Mucosa of rectum (tissue), 2 donors: Measurements from ENCODE around the gene CEP112.
A peak's percentile ranks its signal among the peaks of the same experiment; 100 is the strongest.
"Not testable (repeated sequence)": the region's sequence is repeated elsewhere in the genome, so short reads cannot be mapped to it uniquely, and the experiment has no call there.

Source experiments
- H3K27ac ChIP-seq, 2 donors: one replicate each; pipeline ENCODE4 v1.7.0; 2013; ENCODE audit warnings: inconsistent platforms in 2 of 2, low read depth in 2 of 2, low read length in 2 of 2
- H3K27me3 ChIP-seq, 2 donors: one replicate each; pipeline ENCODE4 v1.7.0; 2013; ENCODE audit warnings: low read length in 2 of 2; ENCODE audit not compliant: control insufficient read depth in 2 of 2, insufficient read depth in 2 of 2
- H3K36me3 ChIP-seq, 2 donors: one replicate each; pipeline ENCODE4 v1.7.0; 2013; ENCODE audit warnings: low read length in 2 of 2; ENCODE audit not compliant: control insufficient read depth in 2 of 2, insufficient read depth in 2 of 2
- H3K4me1 ChIP-seq, 2 donors: one replicate each; pipeline ENCODE4 v1.7.0; 2013; ENCODE audit warnings: low read length in 2 of 2, mild to moderate bottlenecking in 1 of 2; ENCODE audit not compliant: control insufficient read depth in 2 of 2, insufficient read depth in 2 of 2
- H3K4me3 ChIP-seq, 2 donors: one replicate each; pipeline ENCODE4 v1.7.0; 2013; ENCODE audit warnings: low read length in 2 of 2
- H3K9ac ChIP-seq, 2 donors: one replicate each; pipeline ENCODE4 v1.7.0; 2013; ENCODE audit warnings: low read length in 2 of 2, low read depth in 1 of 2, mild to moderate bottlenecking in 1 of 2
- H3K9me3 ChIP-seq, 2 donors: one replicate each; pipeline ENCODE4 v1.7.0; 2013; ENCODE audit warnings: low read length in 2 of 2; ENCODE audit not compliant: control insufficient read depth in 2 of 2
- donor health status: healthy.
- donor health status: Normal muscosa, but diverticular disease.

The CEP112 gene

DNA sequence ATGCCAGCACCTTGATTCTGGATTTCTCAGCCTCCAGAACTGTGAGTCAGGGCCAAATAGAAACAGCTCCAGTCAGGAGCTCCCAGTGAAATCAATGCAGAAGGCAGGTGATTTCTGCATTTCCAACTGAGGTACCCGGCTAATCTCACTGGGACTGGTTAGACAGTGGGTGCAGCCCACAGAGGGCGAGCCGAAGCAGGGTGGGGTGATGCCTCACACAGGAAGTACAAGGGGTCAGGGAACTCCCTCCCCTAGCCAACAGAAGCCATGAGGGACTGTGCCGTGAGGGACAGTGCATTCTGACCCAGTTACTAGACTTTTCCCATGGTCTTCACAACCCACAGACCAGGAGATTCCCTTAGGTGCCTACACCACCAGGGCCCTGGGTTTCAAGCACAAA is 36.9 kb downstream of the CEP112 start:
- H3K27ac ChIP-seq, H3K9me3 ChIP-seq, H3K4me1 ChIP-seq, H3K36me3 ChIP-seq, H3K27me3 ChIP-seq, H3K4me3 ChIP-seq, H3K9ac ChIP-seq: not testable (repeated sequence)

GRCh38 chr17:66152756-66153155 is 39.2 kb downstream of the CEP112 start:
- H3K4me1 ChIP-seq = peaks cover 0 to 4% of the 10 kb centered on the region in 2 donors
- H3K9me3 ChIP-seq = no peaks in the 10 kb centered on the region
- no peak overlapping the region for H3K27ac ChIP-seq
- H3K9ac ChIP-seq = no peak overlapping the region
- H3K4me3 ChIP-seq = no peak overlapping the region
- H3K36me3 ChIP-seq = no peaks in the 10 kb centered on the region
- no peaks in the 10 kb centered on the region for H3K27me3 ChIP-seq

- Histone ChIP-seq H3K4me3 (no peak overlapping the region), H3K9ac (no peak overlapping the region), H3K9me3 (no peaks in the 10 kb centered on the region), H3K36me3 (no peaks in the 10 kb centered on the region), H3K27ac (no peak overlapping the region), H3K27me3 (no peaks in the 10 kb centered on the region), H3K4me1 (peaks cover 0 to 4% of the 10 kb centered on the region in 2 donors)
Measured at GRCh38 chr17:66150708-66151107, 41.2 kb downstream of the CEP112 start.

GRCh38 chr17:66149562-66149961 is 42.4 kb downstream of the CEP112 start:
- Histone ChIP-seq H3K36me3 (no peaks in the 10 kb centered on the region), H3K9me3 (no peaks in the 10 kb centered on the region), H3K27ac (no peak overlapping the region), H3K27me3 (no peaks in the 10 kb centered on the region), H3K4me3 (no peak overlapping the region), H3K4me1 (peaks cover 0 to 5% of the 10 kb centered on the region in 2 donors), H3K9ac (no peak overlapping the region)

- H3K27me3 ChIP-seq = no peaks in the 10 kb centered on the region
- H3K36me3 ChIP-seq = no peaks in the 10 kb centered on the region
- H3K9me3 ChIP-seq = no peaks in the 10 kb centered on the region
- no peak overlapping the region for H3K9ac ChIP-seq
- H3K27ac ChIP-seq = no peak overlapping the region
- no peak overlapping the region for H3K4me3 ChIP-seq
- peaks cover 0 to 9% of the 10 kb centered on the region in 2 donors for H3K4me1 ChIP-seq
Measured at GRCh38 chr17:66146394-66146793, 45.5 kb downstream of the CEP112 start.

DNA sequence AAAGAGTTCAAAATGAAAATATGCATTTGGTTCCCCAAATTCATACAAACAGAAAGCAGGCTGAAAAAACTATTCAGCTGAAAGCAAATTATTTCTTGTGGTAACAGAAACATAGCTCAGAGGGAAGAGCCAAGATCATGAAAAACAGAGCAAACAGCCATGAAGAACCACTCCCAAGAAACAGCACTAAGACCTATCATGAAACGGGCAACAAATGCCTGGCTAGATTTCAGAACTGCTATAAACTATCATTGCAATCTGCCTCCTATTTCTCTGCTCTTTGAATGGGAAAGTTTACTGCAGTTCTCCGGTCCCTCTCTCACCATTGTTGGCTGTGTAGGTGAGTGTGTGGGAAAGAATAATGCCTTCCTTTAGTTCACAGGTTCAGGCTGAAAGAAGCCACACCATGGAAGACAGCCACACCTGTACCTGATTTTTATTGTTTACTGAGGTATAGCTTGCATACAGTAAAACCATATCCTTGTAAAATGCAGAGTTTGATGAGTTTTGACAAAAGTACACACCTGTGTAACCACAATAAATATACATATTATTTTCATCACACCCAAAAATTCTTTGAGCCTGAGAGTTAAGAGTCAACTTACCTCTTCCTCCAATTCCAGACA is 48.2 kb downstream of the CEP112 start:
- Histone ChIP-seq H3K4me1 (peaks cover 0 to 9% of the 10 kb centered on the region in 2 donors), H3K27ac (peak overlapping the region; percentile 81 to 83), H3K9ac (no peak overlapping the region), H3K9me3 (no peaks in the 10 kb centered on the region), H3K36me3 (no peaks in the 10 kb centered on the region), H3K27me3 (no peaks in the 10 kb centered on the region), H3K4me3 (peak overlapping the region; percentile 34 to 48)

- Histone ChIP-seq H3K27ac (peak overlapping the region; percentile 81 to 83), H3K4me1 (peaks cover 0 to 9% of the 10 kb centered on the region in 2 donors), H3K9ac (no peak overlapping the region), H3K27me3 (no peaks in the 10 kb centered on the region), H3K9me3 (peaks cover 0 to 4% of the 10 kb centered on the region in 2 donors), H3K4me3 (peak overlapping the region in 1 of 2 donors; percentile 34), H3K36me3 (no peaks in the 10 kb centered on the region)
Measured at GRCh38 chr17:66142428-66142827, 49.5 kb downstream of the CEP112 start.

DNA sequence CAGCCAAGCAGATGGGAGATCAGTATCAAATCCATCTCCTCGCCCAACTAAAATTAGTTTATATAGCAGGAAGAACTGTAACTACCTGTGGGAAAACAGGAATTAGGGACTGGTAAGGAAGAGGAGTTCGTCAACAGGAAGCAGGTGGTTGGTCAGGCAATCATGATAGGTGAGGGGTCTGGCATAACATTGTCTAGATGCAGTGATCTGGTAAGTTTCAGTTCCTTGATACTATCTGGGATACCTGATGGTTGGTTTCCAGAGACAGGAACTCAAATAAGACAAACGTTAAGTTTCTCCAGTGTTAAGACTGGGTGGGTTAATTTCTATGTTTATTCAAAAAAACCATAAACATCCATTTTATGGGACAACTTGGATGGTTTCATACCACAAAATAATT is 53.8 kb downstream of the CEP112 start:
- no peak overlapping the region for H3K4me3 ChIP-seq
- no peak overlapping the region for H3K9ac ChIP-seq
- peaks cover 0 to 4% of the 10 kb centered on the region in 2 donors for H3K9me3 ChIP-seq
- H3K27ac ChIP-seq = no peak overlapping the region
- no peaks in the 10 kb centered on the region for H3K27me3 ChIP-seq
- H3K36me3 ChIP-seq = no peaks in the 10 kb centered on the region
- no peaks in the 10 kb centered on the region for H3K4me1 ChIP-seq

GRCh38 chr17:66135896-66136295 is 56.0 kb downstream of the CEP112 start:
- no peaks in the 10 kb centered on the region for H3K4me1 ChIP-seq
- no peaks in the 10 kb centered on the region for H3K27me3 ChIP-seq
- H3K4me3 ChIP-seq = no peak overlapping the region
- H3K9me3 ChIP-seq = peaks cover 0 to 4% of the 10 kb centered on the region in 2 donors
- no peak overlapping the region for H3K27ac ChIP-seq
- no peaks in the 10 kb centered on the region for H3K36me3 ChIP-seq
- H3K9ac ChIP-seq = no peak overlapping the region

DNA sequence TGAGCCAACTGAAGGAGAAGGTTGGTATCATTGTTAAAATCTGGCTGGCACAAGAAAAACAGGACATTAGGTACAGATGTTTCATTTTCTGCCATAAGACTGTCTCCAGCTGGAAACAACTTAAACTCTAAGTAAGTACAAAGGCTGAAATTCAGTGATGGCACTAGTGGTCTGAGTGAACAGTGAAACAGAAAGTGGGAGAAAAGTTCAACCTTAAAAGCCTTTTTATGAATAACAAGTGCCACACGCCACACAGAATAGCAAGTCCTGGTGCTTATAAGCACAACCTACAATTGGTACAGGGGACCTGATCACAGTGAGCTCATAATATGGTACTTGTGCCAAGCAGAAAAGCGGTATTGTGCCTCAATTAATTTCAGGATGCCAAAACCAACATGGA is 56.7 kb downstream of the CEP112 start:
- Histone ChIP-seq H3K9me3 (peaks cover 0 to 4% of the 10 kb centered on the region in 2 donors), H3K36me3 (no peaks in the 10 kb centered on the region), H3K27ac (no peak overlapping the region), H3K4me3 (no peak overlapping the region), H3K4me1 (no peaks in the 10 kb centered on the region), H3K27me3 (no peaks in the 10 kb centered on the region), H3K9ac (no peak overlapping the region)

- Histone ChIP-seq H3K4me3 (no peak overlapping the region), H3K36me3 (no peaks in the 10 kb centered on the region), H3K27me3 (no peaks in the 10 kb centered on the region), H3K4me1 (no peaks in the 10 kb centered on the region), H3K27ac (no peak overlapping the region), H3K9ac (no peak overlapping the region), H3K9me3 (no peaks in the 10 kb centered on the region)
Measured at GRCh38 chr17:66129759-66130158, 62.2 kb downstream of the CEP112 start.
